Measurements from ENCODE around the gene SLC2A6. TPM values are rescaled to one million over a fixed set of nuclear protein-coding genes. Genes with fewer than 3 reads are reported as not detected.

Gene SLC2A6
- total RNA-seq, 1 donor from 2014 or later, result 51.8 TPM

GRCh38 chr9:133508046-133508445 lies 29.1 kb upstream of the SLC2A6 start:
- Histone ChIP-seq H3K4me3 (ENCODE audit: low read depth, low read length) (no peak overlapping the region), H3K27me3 (ENCODE audit: control insufficient read depth, insufficient read depth, low read length) (peaks cover 29% of the 10 kb centered on the region), H3K36me3 (ENCODE audit: control insufficient read depth, insufficient read depth, low read length) (no peaks in the 10 kb centered on the region)
- TF ChIP-seq, protein P1, sequence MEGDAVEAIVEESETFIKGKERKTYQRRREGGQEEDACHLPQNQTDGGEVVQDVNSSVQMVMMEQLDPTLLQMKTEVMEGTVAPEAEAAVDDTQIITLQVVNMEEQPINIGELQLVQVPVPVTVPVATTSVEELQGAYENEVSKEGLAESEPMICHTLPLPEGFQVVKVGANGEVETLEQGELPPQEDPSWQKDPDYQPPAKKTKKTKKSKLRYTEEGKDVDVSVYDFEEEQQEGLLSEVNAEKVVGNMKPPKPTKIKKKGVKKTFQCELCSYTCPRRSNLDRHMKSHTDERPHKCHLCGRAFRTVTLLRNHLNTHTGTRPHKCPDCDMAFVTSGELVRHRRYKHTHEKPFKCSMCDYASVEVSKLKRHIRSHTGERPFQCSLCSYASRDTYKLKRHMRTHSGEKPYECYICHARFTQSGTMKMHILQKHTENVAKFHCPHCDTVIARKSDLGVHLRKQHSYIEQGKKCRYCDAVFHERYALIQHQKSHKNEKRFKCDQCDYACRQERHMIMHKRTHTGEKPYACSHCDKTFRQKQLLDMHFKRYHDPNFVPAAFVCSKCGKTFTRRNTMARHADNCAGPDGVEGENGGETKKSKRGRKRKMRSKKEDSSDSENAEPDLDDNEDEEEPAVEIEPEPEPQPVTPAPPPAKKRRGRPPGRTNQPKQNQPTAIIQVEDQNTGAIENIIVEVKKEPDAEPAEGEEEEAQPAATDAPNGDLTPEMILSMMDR (IDR thresholded peaks at IDR 0.05; ENCODE audit: insufficient read depth, low read length, poor library complexity, severe bottlenecking), result no peak
- DNase-seq (ENCODE audit: low read depth), result no peak

- no peak for DNase-seq (ENCODE audit: low read depth)
- peaks cover 26% of the 10 kb centered on the region for H3K27me3 ChIP-seq (ENCODE audit: control insufficient read depth, insufficient read depth, low read length)
These were observed 28.5 kb upstream of the SLC2A6 start for GRCh38 chr9:133507246-133507965.

DNA sequence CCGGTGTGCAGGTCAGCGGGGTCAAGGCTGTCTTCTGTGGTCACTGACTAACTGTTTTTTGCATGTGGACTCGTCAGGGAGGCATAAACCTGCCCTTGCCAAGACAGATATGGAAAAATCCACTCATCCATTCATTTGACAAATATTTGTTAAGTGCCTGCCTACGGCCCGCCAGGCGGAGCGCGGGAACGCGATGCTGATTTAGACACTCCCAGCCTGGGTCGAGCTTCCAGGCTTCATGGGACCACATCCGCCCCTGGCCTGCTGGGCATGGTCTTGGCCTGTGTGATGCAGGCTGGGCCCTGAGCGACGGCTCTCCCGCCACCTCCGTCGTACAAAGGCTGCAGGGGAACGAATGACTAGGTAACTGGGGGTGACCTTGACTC lies 27.7 kb upstream of the SLC2A6 start:
- peak; percentile 38 for DNase-seq (ENCODE audit: low read depth)

More at GRCh38 chr9:133507246-133507965, 28.5 kb upstream of the SLC2A6 start:
- TF ChIP-seq, protein P1 (IDR thresholded peaks at IDR 0.05; ENCODE audit: insufficient read depth, low read length, poor library complexity, severe bottlenecking), result no peak
- no peak overlapping the region for H3K4me3 ChIP-seq (ENCODE audit: low read depth, low read length)
- H3K36me3 ChIP-seq (ENCODE audit: control insufficient read depth, insufficient read depth, low read length), result no peaks in the 10 kb centered on the region

GRCh38 chr9:133505901-133506652 lies 27.2 kb upstream of the SLC2A6 start:
- DNase-seq (ENCODE audit: low read depth), result no peak
- Histone ChIP-seq H3K4me3 (ENCODE audit: low read depth, low read length) (no peak overlapping the region), H3K36me3 (ENCODE audit: control insufficient read depth, insufficient read depth, low read length) (no peaks in the 10 kb centered on the region), H3K27me3 (ENCODE audit: control insufficient read depth, insufficient read depth, low read length) (peaks cover 23% of the 10 kb centered on the region)
- TF ChIP-seq, protein P1 (IDR thresholded peaks at IDR 0.05; ENCODE audit: insufficient read depth, low read length, poor library complexity, severe bottlenecking), result no peak

More for the DNA sequence above, 27.7 kb upstream of the SLC2A6 start:
- no peak overlapping the region for H3K4me3 ChIP-seq (ENCODE audit: low read depth, low read length)
- TF ChIP-seq, protein P1 (IDR thresholded peaks at IDR 0.05; ENCODE audit: insufficient read depth, low read length, poor library complexity, severe bottlenecking), result no peak
- peaks cover 26% of the 10 kb centered on the region for H3K27me3 ChIP-seq (ENCODE audit: control insufficient read depth, insufficient read depth, low read length)
- H3K36me3 ChIP-seq (ENCODE audit: control insufficient read depth, insufficient read depth, low read length), result no peaks in the 10 kb centered on the region

- H3K4me3 ChIP-seq (ENCODE audit: low read depth, low read length), result no peak overlapping the region
These were observed 26.4 kb upstream of the SLC2A6 start for GRCh38 chr9:133505186-133505830.

More at GRCh38 chr9:133505186-133505830, 26.4 kb upstream of the SLC2A6 start:
- no peak for DNase-seq (ENCODE audit: low read depth)
- TF ChIP-seq, protein P1 (IDR thresholded peaks at IDR 0.05; ENCODE audit: insufficient read depth, low read length, poor library complexity, severe bottlenecking), result no peak
- no peaks in the 10 kb centered on the region for H3K36me3 ChIP-seq (ENCODE audit: control insufficient read depth, insufficient read depth, low read length)
- peaks cover 17% of the 10 kb centered on the region for H3K27me3 ChIP-seq (ENCODE audit: control insufficient read depth, insufficient read depth, low read length)

All from kidney epithelial cell (primary cell).